Measurements from ENCODE around the gene SOX5.

DNA sequence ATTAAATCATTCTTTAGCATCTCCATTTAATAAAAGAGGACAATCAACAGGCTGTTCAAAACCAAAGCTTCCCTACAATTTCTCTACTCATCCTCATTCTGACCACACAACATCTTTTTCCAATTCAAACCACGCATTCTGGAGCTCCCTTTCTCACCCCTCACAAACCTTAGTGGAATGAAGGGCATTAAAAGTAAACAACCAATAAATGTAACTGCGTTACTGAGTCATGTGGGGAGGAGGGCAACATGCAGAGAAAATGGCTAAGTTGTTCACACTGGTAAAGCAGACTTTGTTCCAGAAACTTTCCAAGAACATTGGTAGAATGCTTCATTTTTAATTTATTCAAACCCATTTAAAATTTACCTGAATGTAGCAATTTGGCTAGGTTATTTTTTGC, 19.6 kb downstream of the SOX5 start:
- TF ChIP-seq CTCF (IDR thresholded peaks at IDR 0.05) (no peak), POLR2A (IDR thresholded peaks at IDR 0.05) (no peak)

Measured in adrenal gland (tissue), 5 donors.